COLO668 (cell line): Measurements from ENCODE around the gene F7.

Source experiments
- DNase-seq: peaks from one replicate; lab custom pipeline; 2025; ENCODE audit not compliant: unreplicated experiment; lab: John Stamatoyannopoulos, UW

F7 gene

GRCh38 chr13:113086031-113086750, 19.4 kb upstream of the F7 start:
- DNase-seq = no peak

- DNase-seq = no peak
Observed at GRCh38 chr13:113086991-113087922, 18.3 kb upstream of the F7 start.

GRCh38 chr13:113087923-113088690, 17.5 kb upstream of the F7 start:
- DNase-seq = no peak

- no peak for DNase-seq
Observed at GRCh38 chr13:113088691-113089020, 16.9 kb upstream of the F7 start.

- DNase-seq = no peak
Observed at GRCh38 chr13:113089693-113090414, 15.7 kb upstream of the F7 start.

GRCh38 chr13:113090415-113090770, 15.2 kb upstream of the F7 start:
- DNase-seq = no peak

GRCh38 chr13:113090806-113091205, 14.8 kb upstream of the F7 start:
- no peak for DNase-seq

- no peak for DNase-seq
Observed at GRCh38 chr13:113091211-113091771, 14.3 kb upstream of the F7 start.

- no peak for DNase-seq
Observed at GRCh38 chr13:113091891-113092775, 13.5 kb upstream of the F7 start.

- no peak for DNase-seq
Observed at GRCh38 chr13:113092776-113093579, 12.6 kb upstream of the F7 start.

GRCh38 chr13:113093580-113094409, 11.8 kb upstream of the F7 start:
- DNase-seq = no peak

GRCh38 chr13:113094410-113094800, 11.2 kb upstream of the F7 start:
- DNase-seq = no peak

- no peak for DNase-seq
Observed at GRCh38 chr13:113095146-113096051, 10.2 kb upstream of the F7 start.

GRCh38 chr13:113096052-113096744, 9.4 kb upstream of the F7 start:
- no peak for DNase-seq

GRCh38 chr13:113096745-113097305, 8.8 kb upstream of the F7 start:
- DNase-seq = no peak

GRCh38 chr13:113097651-113098050, 7.9 kb upstream of the F7 start:
- no peak for DNase-seq
